PFSK-1 (cell line): ENCODE data around the gene CLK4.

Experiments
- FOXP2 ChIP-seq: optimal IDR thresholded peaks from 2 replicates; pipeline ENCODE3; 2011; ENCODE audit warnings: borderline replicate concordance, control low read depth, inconsistent platforms; ENCODE audit not compliant: insufficient read depth; ENCODE audit errors: extremely low read length, extremely low read depth
- POLR2AphosphoS5 ChIP-seq: IDR thresholded peaks from 2 replicates; pipeline ENCODE4 v1.6.1; 2012; ENCODE audit warnings: low read depth, mild to moderate bottlenecking, control low read depth, low read length, moderate library complexity
- REST ChIP-seq, 2 experiments: IDR thresholded peaks; 2 replicates each; pipeline versions ENCODE4 v1.6.1 to v1.8.0; 2011 to 2012; ENCODE audit warnings: low read depth in 2 of 2, low read length in 2 of 2, control low read depth in 1 of 2, inconsistent platforms in 1 of 2, mild to moderate bottlenecking in 1 of 2, moderate library complexity in 1 of 2; ENCODE audit not compliant: insufficient read depth in 1 of 2
- SIN3A ChIP-seq: IDR thresholded peaks from 2 replicates; pipeline ENCODE4 v1.6.1; 2012; ENCODE audit warnings: mild to moderate bottlenecking, low read length, moderate library complexity, borderline replicate concordance; ENCODE audit not compliant: insufficient read depth
- TAF1 ChIP-seq: IDR thresholded peaks from 2 replicates; pipeline ENCODE4 v1.6.1; 2012; ENCODE audit warnings: low read length, control low read depth, borderline replicate concordance; ENCODE audit not compliant: insufficient read depth

CLK4 gene

GRCh38 chr5:178587763-178588611, 38.9 kb downstream of the CLK4 start:
- TF ChIP-seq FOXP2 (no peak), POLR2AphosphoS5 (no peak), REST (IDR thresholded peaks at IDR 0.05; ENCODE audit: insufficient read depth in 1 of 2, low read depth in 2 of 2, low read length in 2 of 2) (no peak), TAF1 (no peak), SIN3A (no peak)

GRCh38 chr5:178586396-178586795, 40.5 kb downstream of the CLK4 start:
- no peak for TF ChIP-seq TAF1
- no peak for TF ChIP-seq REST (IDR thresholded peaks at IDR 0.05; ENCODE audit: insufficient read depth in 1 of 2, low read depth in 2 of 2, low read length in 2 of 2)
- TF ChIP-seq FOXP2 = no peak
- TF ChIP-seq SIN3A = no peak
- no peak for TF ChIP-seq POLR2AphosphoS5

GRCh38 chr5:178583279-178583678, 43.6 kb downstream of the CLK4 start:
- TF ChIP-seq POLR2AphosphoS5 = no peak
- no peak for TF ChIP-seq SIN3A
- TF ChIP-seq TAF1 = no peak
- TF ChIP-seq FOXP2 = no peak
- TF ChIP-seq REST (IDR thresholded peaks at IDR 0.05; ENCODE audit: insufficient read depth in 1 of 2, low read depth in 2 of 2, low read length in 2 of 2) = no peak

- TF ChIP-seq REST (IDR thresholded peaks at IDR 0.05; ENCODE audit: insufficient read depth in 1 of 2, low read depth in 2 of 2, low read length in 2 of 2) (no peak), POLR2AphosphoS5 (no peak), TAF1 (no peak), SIN3A (no peak), FOXP2 (no peak)
Measured at GRCh38 chr5:178582291-178582690, 44.6 kb downstream of the CLK4 start.

- TF ChIP-seq TAF1 = no peak
Measured at GRCh38 chr5:178581621-178582020, 45.2 kb downstream of the CLK4 start.
